ENCODE data around the gene SNX18.

SNX18 gene

GRCh38 chr5:54544044-54544443, 26.5 kb downstream of the SNX18 start:
- no peak for DNase-seq

GRCh38 chr5:54545796-54546195, 28.2 kb downstream of the SNX18 start:
- DNase-seq: no peak

GRCh38 chr5:54547711-54548250, 30.2 kb downstream of the SNX18 start:
- DNase-seq: peak; percentile 78

DNA sequence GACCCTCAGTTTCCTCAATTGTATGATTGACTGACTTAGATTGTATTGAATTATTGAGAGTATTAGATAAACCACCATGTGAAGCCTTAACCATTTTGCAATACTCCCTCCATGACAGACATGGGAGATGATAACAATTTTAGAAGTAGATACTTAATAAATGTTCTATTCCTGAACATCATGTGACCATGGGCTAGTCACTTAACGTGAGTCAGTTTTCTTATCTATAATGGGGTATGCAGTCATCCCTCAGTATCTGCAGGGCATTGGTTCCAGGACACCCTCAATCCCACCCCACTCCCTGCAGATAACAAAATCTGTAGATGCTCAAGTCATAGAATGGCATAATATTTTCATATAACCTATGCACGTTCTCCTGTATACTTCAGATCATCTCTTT, 31.0 kb downstream of the SNX18 start:
- no peak for DNase-seq

GRCh38 chr5:54551292-54551691, 33.7 kb downstream of the SNX18 start:
- DNase-seq: no peak

- DNase-seq: no peak
Measured at GRCh38 chr5:54551926-54552325, 34.4 kb downstream of the SNX18 start.

DNA sequence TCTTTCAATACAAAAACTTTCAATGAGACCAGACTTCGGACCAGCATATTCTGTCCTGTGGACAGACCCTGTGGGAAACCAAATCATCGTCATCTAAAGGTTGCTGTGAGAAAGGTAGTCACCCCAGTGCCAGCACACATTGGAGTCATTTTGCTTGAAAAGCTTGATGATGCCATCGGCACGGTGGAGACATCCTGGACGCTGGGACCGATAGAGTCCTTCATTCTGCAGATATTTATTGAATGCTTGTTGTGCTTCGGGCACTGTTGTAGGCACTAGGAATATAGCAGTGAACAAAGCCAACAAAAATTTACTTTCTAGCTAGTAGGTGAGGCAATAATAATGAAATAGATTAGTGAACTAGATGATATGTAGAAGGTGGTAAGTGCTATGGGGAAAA, 34.9 kb downstream of the SNX18 start:
- DNase-seq: no peak

GRCh38 chr5:54553659-54554207, 36.2 kb downstream of the SNX18 start:
- no peak for DNase-seq

- no peak for DNase-seq
Measured at GRCh38 chr5:54556141-54556540, 38.6 kb downstream of the SNX18 start.

DNA sequence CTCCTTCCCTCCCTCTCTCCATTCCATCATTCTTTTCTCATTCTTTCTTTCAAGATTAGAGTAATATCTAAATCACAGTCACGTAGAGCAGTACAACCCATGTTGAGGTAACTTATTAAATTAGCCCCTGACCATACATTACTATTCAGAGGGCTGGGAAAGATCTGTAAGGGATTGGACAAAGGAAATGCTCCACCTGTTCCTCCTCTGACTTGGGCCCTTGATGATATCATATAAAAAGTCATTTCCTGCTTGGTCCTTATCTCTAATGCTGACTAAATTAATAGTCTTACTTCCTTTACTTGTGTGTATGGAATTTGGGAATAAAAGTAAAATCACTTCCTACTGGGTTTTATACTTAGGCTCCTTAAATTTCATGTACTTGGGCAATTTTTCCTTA, 40.8 kb downstream of the SNX18 start:
- no peak for DNase-seq

DNA sequence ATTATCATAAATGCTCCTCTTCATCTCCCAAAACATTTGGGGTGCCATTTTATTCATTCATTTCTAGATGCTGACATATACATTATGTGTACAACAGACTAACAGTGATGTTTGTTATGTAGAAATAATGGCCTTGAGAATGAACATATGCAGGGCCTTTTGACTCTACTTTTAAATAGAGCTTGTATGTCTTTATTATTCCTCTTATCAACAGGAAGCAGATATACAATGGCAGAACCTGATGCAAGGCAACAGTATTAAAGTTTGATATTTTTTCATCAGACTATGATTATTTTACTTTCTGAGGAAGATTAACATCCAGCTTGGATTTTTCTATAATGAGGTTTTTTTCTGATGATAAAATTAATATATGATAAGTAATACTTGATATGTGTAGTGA, 44.1 kb downstream of the SNX18 start:
- no peak for DNase-seq

- DNase-seq: no peak
Measured at GRCh38 chr5:54563083-54563761, 45.7 kb downstream of the SNX18 start.

DNA sequence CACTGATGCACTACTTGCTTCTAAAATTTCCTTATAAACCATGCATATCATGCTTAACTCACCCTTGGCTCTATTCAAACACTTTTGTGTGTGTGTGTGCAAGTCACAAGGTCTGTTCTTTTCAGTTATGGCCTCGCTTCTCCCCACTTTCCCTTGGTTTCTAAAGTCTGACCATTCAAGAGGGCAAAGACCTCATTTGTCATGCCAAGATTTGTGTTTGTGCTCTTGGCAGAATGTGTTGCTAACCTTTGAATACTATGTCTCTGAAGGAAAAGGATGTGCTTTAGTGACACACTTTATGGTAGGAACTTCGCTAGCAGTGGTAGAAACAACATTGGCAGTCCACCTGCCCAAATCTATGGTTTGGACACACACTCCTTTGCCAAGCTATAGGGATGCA, 50.4 kb downstream of the SNX18 start:
- no peak for DNase-seq

DNA sequence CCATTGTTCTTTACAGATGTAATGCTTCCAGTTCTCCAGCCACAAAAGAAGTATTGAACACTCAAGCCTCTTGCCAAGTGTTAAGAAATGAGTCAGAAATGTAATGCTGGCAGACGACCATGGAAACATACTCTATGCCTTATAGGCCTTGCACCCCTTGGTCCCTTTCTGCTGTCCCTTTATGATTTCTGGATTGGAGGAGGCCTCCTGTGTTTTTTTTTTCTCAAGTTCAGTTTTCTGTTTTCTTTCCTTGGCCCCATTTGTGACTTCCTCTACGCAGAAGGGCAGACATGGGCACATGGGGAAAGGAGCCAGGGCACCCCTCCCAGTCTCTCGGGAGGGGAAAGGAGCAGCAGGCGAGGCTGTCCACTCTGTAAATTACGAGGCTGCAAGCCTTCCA, 53.4 kb downstream of the SNX18 start:
- DNase-seq: no peak

GRCh38 chr5:54571462-54571861, 53.9 kb downstream of the SNX18 start:
- DNase-seq: no peak

DNA sequence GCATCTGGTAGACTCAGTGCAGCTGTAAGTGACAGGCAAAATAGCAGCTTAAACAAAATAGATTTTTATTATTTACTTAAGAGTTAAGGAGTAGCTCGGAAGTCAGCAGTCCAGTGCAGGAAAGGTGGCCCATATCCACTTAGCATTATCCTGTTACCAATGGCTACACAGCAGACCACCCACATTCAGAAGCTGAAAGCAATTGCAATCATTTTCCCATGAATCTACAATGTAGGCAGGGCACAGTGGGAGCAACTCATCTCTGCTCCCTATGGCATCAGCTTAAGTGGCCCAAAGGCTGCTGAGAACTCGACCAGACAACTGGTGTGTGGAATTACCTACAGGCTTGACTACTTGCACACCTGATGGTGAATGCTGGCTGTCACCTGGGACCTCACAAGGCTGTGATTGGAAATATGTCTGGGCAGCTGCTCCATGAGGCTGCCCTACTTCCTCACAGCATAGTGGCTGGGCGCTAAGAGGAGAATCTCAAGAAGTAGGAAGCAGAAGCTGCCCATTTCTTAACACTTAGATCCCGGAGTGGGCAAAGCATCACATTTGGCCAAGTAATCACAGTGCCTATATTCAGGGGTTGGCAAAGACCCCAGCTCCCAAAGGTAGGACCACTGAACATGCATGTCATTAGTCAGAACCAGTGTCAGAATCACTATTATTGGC, 56.4 kb downstream of the SNX18 start:
- DNase-seq: no peak

DNA sequence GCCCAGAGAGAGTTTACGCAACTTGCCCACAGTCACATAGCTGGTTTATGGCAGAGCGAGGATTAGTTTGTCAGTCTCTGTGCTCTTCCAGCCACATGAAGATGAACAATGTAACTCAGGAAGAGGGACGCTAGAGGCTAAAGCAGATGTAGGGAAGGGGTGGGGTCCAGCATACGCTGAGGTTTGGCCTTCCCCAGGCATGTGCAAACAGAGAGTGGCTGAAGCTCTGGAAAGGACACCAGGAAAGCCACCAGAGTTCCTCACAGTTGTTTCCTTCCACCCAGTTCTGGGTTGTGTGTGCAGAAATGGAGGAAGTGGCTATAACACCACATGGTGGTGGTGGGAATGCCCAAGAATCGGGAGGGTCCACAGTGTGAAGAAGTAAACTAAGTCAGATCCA, 60.0 kb downstream of the SNX18 start:
- no peak for DNase-seq

- DNase-seq: no peak
Measured at GRCh38 chr5:54577937-54578653, 60.5 kb downstream of the SNX18 start.

GRCh38 chr5:54579591-54580295, 62.2 kb downstream of the SNX18 start:
- DNase-seq: no peak

DNA sequence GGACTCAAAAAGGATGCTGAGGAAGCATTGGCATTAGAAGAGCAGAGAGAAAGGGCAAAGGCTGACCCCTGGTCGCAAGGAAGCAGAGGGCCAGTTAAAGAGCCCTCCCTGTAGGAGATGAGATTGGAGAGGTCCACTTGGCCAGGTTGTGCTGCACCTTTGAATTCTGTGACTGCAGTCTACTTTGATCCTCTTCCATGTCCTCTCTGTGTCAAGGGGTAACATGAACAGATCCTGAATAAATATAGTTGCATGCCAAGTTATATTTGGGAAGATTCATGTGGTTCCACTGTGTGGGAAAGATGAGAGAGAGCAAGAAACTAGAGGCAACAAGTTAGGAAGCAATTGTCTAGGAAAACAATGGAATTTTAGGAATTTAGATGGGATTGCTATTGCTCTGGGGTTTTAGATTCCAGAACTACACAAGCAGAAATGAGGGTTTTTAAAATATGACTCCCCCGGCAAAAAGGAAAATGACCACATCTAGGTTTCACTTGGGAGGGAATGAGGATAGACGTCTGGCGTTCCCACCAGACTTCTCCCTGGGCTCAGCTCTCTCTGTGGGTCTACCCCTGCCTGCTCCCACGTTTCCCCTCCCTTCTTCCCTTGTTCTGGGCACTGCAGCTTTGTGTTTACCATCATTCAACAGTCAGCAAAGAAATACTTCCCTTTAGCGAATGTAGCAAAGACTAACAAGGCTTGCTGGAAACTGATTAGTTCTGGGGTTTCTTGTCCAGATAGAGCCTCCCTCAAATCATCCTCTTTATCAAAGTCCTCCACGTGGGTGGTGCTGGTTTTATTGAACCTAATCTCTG, 63.6 kb downstream of the SNX18 start:
- no peak for DNase-seq

- DNase-seq: no peak
Measured at GRCh38 chr5:54581831-54582548, 64.4 kb downstream of the SNX18 start.
